IMR-90 (cell line): ENCODE measurements around the gene CDH7.

Source experiments
- BHLHE40 ChIP-seq: fragments of 150-350 bp; IDR thresholded peaks from 2 replicates; pipeline ENCODE4 v1.6.1; 2016; ENCODE audit warnings: mild to moderate bottlenecking, low read depth, low read length
- CEBPB ChIP-seq: IDR thresholded peaks from 2 replicates; pipeline ENCODE4 v1.6.1; 2012; ENCODE audit warnings: low read depth, low read length, improper control_type of control experiment
- FOS ChIP-seq: fragments of 150-350 bp; IDR thresholded peaks from 2 replicates; pipeline ENCODE4 v1.6.1; 2016; ENCODE audit warnings: low read depth, low read length
- MAFK ChIP-seq: IDR thresholded peaks from 2 replicates; pipeline ENCODE4 v1.6.1; 2012; ENCODE audit warnings: low read depth, low read length, improper control_type of control experiment
- MXI1 ChIP-seq: IDR thresholded peaks from 2 replicates; pipeline ENCODE4 v1.6.1; 2012; ENCODE audit warnings: low read depth, mild to moderate bottlenecking, low read length, moderate library complexity, borderline replicate concordance
- POLR2A ChIP-seq: IDR thresholded peaks from 2 replicates; pipeline ENCODE4 v1.6.1; 2012; ENCODE audit warnings: mild to moderate bottlenecking, low read depth, low read length
- RFX5 ChIP-seq: IDR thresholded peaks from 2 replicates; pipeline ENCODE4 v1.8.0; 2012; ENCODE audit warnings: low read depth, mild to moderate bottlenecking, low read length, moderate library complexity
- TF ChIP-seq, protein P1 (sequence below): conservative IDR thresholded peaks from 2 replicates; pipeline ENCODE4 v1.5.1; 2012; ENCODE audit warnings: mild to moderate bottlenecking, low read depth, low read length, improper control_type of control experiment

DNA sequence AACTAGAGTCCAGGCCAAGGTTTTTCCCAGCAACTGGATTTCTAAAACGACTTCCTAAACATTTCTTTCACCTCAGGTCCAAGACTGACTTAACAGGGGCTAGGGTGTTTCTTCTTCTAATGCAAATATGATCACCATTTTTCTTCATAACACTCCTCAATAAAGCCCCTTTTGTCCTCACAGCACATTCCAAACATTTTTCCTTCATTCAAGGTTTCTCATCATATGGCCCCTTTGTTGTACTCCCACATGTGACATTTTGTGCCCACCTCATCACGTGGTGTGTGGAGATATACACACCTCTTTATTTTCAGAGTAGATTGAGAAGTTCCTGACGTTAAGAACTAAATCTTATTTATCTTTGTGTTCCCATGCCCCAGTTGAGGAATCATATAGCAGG lies 3.9 kb upstream of the CDH7 start:
- TF ChIP-seq, protein P1, sequence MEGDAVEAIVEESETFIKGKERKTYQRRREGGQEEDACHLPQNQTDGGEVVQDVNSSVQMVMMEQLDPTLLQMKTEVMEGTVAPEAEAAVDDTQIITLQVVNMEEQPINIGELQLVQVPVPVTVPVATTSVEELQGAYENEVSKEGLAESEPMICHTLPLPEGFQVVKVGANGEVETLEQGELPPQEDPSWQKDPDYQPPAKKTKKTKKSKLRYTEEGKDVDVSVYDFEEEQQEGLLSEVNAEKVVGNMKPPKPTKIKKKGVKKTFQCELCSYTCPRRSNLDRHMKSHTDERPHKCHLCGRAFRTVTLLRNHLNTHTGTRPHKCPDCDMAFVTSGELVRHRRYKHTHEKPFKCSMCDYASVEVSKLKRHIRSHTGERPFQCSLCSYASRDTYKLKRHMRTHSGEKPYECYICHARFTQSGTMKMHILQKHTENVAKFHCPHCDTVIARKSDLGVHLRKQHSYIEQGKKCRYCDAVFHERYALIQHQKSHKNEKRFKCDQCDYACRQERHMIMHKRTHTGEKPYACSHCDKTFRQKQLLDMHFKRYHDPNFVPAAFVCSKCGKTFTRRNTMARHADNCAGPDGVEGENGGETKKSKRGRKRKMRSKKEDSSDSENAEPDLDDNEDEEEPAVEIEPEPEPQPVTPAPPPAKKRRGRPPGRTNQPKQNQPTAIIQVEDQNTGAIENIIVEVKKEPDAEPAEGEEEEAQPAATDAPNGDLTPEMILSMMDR = no peak
- TF ChIP-seq MAFK = no peak
- TF ChIP-seq FOS = no peak
- no peak for TF ChIP-seq MXI1
- TF ChIP-seq CEBPB = no peak
- no peak for TF ChIP-seq POLR2A
- no peak for TF ChIP-seq RFX5
- no peak for TF ChIP-seq BHLHE40
